NCI-H82 treated with DMSO at 0.1 percent for 48 hours (cell line): ENCODE data around the gene ACCS.

Experiments
- DNase-seq: peaks from one replicate; lab custom pipeline; 2025; ENCODE audit not compliant: unreplicated experiment; lab: John Stamatoyannopoulos, UW

The ACCS gene

GRCh38 chr11:44036811-44037657, 29.0 kb upstream of the ACCS start:
- peak; percentile 23 for DNase-seq

DNA sequence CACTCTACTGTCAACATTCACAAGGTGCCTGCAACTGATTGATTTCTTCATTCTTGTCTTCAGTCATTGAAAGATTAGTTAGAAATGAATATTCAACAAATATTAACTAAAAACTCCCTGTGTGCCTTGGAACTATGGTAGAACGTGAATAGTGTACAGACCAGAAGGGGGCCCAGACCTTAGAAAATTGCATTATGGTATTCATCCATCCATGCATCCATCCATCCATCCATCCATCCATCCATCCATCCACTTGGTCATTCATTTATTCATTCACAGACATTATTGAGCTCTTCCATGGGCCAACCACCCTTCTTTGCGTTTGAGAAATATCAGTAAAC, 28.4 kb upstream of the ACCS start:
- no peak for DNase-seq

GRCh38 chr11:44043157-44043556, 22.9 kb upstream of the ACCS start:
- DNase-seq = no peak

GRCh38 chr11:44046182-44046581, 19.9 kb upstream of the ACCS start:
- DNase-seq = no peak

GRCh38 chr11:44047298-44047697, 18.8 kb upstream of the ACCS start:
- DNase-seq = no peak

GRCh38 chr11:44047931-44048431, 18.1 kb upstream of the ACCS start, which contains the start of gene ACCSL:
Gene ACCSL, plus strand, starts transcription at chr11:44047981. Its CDS starts 56 bp downstream, at chr11:44048037.
- no peak for DNase-seq

- DNase-seq = no peak
These were observed 16.2 kb upstream of the ACCS start for GRCh38 chr11:44049832-44050231.

- no peak for DNase-seq
These were observed 14.9 kb upstream of the ACCS start for GRCh38 chr11:44051171-44051570.

DNA sequence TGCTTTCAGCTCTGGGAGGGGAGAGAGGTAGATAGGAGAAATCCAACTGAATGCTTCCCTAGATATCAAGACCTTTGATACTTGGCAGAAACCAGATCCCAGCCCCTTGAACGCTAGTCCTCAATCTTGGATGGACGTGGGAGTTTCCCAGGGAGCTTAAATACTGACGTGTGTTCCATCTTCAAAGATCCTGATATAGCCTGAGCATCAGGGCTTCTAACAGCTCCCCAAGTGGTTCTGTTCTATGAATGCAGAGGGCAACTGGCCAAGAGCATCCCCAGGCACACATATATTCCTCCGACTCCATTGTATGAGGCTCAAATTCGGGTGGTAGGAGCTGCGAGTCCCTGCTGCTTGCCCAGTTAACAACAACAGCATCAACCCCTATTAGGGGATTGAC, 8.7 kb upstream of the ACCS start:
- no peak for DNase-seq

- no peak for DNase-seq
These were observed 7.8 kb upstream of the ACCS start for GRCh38 chr11:44058275-44058674.

- no peak for DNase-seq
These were observed 859 bp upstream of the ACCS start for GRCh38 chr11:44065161-44065661.

DNA sequence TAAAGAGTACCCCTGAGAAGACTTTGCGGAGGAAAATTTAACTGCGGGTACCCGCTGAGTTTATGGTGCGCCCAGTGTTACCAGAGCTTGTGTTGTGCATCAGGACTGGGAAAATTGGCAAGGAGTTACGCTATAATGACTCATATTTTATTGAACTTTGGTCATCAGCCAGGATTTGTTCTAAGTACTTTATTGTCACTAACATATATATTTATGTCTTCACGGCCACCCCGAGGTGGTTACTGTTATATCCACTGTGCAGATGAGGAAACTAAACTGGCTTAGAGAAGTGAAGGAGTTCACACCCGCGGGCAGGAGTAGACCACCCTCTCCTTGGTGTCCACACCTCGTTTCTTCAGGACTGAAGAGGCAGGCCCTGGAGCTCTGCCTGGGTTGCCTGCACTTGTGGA, 667 bp downstream of the ACCS start:
- DNase-seq = no peak

- DNase-seq = no peak
These were observed 1.2 kb downstream of the ACCS start for GRCh38 chr11:44067266-44067665.

GRCh38 chr11:44068180-44068579, 2.1 kb downstream of the ACCS start:
- DNase-seq = no peak

DNA sequence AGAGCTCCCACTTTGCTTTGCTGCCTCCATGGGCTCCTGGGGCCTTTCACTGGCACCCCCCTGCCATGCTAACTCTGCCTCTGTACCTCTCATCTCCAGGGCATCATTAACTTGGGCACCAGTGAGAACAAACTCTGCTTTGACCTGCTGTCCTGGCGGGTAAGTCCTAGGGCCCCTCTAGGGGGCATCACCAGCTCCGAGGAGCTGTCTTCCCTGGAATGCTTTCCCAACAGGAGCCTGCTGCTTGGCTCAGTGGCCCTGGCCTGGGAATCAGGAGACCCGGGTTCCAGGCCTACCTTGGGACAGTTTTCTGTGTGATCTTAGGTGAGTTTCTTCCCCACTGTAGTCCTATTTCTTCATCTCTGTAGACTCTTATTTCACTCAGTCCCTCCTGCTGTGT, 5.1 kb downstream of the ACCS start:
- DNase-seq = no peak

DNA sequence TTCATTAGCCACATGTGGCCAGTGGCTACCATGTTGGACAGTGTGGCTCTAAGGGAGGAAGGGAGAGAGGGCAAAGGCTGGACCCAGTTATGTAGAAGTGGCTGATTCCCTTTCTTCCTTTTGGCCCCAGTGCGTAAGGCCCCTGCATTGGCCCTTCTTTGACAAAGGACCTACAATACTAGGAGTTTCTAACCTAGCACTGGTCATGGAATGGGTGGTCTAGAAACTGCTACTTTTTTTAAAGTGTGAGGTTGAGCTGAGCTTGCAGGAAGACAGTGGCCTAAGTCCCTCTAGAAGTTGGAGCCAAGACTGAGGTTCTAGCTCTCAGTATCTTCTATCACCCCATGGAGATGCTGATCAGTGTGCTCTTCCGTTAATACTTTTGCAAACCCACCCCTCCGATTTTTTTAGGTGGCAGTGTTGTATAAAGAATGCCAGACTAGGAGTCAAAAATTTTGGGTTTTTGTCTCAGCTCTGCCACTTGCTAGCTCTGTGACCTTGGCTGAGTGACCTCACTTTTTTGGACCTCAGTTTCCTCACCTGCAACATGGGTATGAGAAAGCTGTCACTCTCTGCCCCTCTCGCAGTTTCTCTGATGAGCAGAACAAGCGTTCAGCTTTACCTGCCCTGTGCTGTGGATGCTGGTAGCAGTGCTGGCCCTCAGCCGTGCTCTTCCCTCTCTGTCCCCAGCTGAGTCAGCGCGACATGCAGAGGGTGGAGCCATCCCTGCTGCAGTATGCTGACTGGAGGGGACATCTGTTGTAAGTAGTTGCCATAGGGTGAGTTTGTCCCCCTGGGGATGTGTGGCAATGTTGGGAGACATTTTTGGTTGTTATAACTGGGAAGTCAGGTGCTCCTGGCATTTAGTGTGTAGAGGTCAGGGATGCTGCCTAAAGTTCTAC, 6.9 kb downstream of the ACCS start:
- no peak for DNase-seq

GRCh38 chr11:44078794-44079193, 12.7 kb downstream of the ACCS start:
- DNase-seq = no peak

DNA sequence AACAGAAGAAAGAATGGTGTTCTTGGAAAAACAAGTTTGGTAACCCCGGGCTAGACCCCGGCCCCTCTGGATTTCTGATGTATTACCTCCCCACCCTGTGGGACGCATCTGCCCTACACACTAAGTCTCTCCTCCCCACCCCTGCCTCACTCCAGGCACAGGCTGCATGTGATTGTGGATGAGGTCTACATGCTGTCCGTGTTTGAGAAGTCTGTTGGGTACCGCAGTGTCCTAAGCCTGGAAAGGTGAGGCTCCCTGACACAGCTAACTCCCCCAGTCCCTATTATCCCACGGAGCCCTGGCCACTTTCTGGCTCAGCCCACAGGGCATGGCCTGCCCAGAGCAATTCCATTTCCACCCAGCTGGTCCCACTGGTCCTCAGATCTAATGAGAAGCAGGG, 13.3 kb downstream of the ACCS start:
- no peak for DNase-seq

DNA sequence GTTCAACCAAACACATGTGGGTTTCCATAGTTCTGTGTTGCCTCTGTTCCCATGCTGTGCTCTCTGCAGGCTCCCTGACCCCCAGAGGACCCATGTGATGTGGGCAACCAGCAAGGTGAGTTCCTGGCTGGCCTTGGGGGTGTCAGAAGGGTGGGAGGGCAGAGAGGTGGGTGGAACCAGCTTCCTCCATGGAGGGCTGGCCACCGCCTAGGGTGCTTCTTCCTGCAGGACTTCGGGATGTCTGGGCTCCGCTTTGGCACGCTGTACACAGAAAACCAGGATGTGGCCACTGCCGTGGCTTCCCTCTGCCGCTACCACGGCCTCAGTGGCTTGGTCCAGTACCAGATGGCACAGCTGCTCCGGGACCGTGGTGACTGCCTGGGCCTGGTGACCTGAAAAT, 14.9 kb downstream of the ACCS start:
- no peak for DNase-seq

GRCh38 chr11:44082645-44083044, 16.6 kb downstream of the ACCS start:
- DNase-seq = no peak

GRCh38 chr11:44083433-44083832, 17.4 kb downstream of the ACCS start:
- DNase-seq = no peak

DNA sequence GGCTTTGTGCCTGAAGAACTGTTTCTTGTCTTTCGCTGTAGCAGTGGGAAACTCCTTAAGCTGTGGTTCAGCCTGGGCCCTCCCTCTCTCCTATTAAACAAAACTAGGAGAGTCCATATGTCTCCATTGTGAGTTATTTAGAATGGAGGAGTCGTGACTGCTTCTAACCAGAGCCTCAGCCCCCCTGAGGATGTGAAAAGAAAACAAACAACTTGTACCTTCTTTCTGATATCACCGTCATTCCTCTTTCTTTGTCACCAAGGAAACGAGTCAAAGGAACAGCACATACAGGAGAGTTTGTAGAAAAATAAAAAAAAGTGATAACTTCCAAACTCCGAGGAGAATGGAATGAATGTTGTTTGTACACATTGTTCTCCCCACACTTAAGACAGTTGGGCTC, 17.8 kb downstream of the ACCS start:
- no peak for DNase-seq
